Measurements from ENCODE around the gene IL21R.

Gene IL21R

DNA sequence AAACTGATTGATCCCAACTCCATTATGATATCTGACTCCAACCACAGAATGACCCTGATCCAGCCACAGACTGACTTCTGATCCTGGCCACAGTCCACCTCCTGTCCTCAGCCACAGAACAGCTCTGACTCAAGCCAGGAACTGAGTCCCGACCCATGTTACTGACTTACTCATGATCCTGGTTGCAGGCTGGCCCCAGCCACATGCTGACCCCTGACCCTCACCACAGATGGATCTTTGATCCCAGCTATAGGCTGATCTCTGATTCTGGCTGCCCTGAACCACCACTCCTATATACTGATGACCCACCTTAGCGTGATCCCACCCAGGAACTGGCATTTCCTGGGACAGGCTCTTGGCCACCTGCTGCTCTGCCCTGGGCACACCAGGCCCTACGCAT, 32.2 kb upstream of the IL21R start:
- DNase-seq (ENCODE audit: extremely low read depth, insufficient read length): no peak
- Histone ChIP-seq H3K4me3 (replicated peaks; ENCODE audit: low read depth, low read length) (no peak overlapping the region), H3K36me3 (ENCODE audit: control insufficient read depth, insufficient read depth, low read length) (no peaks in the 10 kb centered on the region), H3K27me3 (replicated peaks; ENCODE audit: control insufficient read depth, insufficient read depth, low read length) (no peaks in the 10 kb centered on the region)
- TF ChIP-seq, protein P1, sequence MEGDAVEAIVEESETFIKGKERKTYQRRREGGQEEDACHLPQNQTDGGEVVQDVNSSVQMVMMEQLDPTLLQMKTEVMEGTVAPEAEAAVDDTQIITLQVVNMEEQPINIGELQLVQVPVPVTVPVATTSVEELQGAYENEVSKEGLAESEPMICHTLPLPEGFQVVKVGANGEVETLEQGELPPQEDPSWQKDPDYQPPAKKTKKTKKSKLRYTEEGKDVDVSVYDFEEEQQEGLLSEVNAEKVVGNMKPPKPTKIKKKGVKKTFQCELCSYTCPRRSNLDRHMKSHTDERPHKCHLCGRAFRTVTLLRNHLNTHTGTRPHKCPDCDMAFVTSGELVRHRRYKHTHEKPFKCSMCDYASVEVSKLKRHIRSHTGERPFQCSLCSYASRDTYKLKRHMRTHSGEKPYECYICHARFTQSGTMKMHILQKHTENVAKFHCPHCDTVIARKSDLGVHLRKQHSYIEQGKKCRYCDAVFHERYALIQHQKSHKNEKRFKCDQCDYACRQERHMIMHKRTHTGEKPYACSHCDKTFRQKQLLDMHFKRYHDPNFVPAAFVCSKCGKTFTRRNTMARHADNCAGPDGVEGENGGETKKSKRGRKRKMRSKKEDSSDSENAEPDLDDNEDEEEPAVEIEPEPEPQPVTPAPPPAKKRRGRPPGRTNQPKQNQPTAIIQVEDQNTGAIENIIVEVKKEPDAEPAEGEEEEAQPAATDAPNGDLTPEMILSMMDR (IDR thresholded peaks at IDR 0.05; ENCODE audit: insufficient read depth, low read length, poor library complexity, severe bottlenecking): no peak

DNA sequence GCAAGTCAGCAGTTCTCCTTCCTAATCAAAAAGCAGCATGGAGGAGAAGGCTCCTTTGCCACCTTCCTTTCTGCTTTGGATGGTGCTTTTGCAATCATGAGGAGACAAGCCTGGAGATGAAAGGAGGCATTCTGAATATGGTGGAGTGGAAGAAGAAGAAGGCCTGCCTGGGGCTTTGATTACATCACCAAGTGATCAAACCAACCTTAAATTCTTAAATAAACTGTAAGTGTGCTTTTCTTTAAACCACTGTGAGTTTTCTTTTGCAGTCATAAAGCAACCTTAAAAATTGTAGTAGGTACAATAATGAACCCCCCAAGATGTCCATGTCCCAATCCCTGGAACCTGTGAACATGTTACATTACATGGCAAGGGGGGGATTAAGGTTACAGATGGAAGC, 31.7 kb upstream of the IL21R start:
- TF ChIP-seq, protein P1 (IDR thresholded peaks at IDR 0.05; ENCODE audit: insufficient read depth, low read length, poor library complexity, severe bottlenecking): no peak
- Histone ChIP-seq H3K4me3 (replicated peaks; ENCODE audit: low read depth, low read length) (no peak overlapping the region), H3K27me3 (replicated peaks; ENCODE audit: control insufficient read depth, insufficient read depth, low read length) (no peaks in the 10 kb centered on the region), H3K36me3 (ENCODE audit: control insufficient read depth, insufficient read depth, low read length) (no peaks in the 10 kb centered on the region)
- no peak for DNase-seq (ENCODE audit: extremely low read depth, insufficient read length)

- Histone ChIP-seq H3K27me3 (replicated peaks; ENCODE audit: control insufficient read depth, insufficient read depth, low read length) (no peaks in the 10 kb centered on the region), H3K36me3 (ENCODE audit: control insufficient read depth, insufficient read depth, low read length) (no peaks in the 10 kb centered on the region), H3K4me3 (replicated peaks; ENCODE audit: low read depth, low read length) (no peak overlapping the region)
- TF ChIP-seq, protein P1 (IDR thresholded peaks at IDR 0.05; ENCODE audit: insufficient read depth, low read length, poor library complexity, severe bottlenecking): no peak
- no peak for DNase-seq (ENCODE audit: extremely low read depth, insufficient read length)
Observed at GRCh38 chr16:27373312-27373711, 28.7 kb upstream of the IL21R start.

DNA sequence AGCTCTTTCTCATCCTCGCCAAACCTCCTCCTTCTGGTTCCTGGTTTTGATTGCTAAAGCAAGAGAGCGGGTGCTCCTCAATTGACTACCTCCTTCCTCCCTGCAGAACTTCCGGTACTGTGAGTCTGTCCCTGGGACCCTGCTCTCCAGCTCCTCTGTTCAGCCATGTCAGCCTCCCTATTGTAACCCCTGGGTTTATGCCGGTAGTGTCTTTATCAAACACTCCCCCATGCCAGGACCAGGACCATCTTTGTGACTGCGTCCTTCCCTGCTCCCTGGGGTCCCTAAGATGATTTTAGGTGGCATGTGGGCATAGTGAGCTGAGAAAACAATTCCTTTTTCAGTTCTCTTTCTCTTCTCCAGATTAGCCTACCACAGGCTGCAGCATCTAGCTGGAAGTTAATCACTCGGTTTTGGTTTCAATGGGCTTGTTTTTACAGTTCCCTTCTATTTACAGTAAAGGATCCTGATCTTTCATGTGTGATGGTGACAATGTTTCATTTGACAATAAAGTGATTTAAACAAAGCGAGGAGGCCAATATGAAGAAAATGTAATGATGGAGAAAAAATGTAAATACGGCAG, 27.7 kb upstream of the IL21R start:
- Histone ChIP-seq H3K27me3 (replicated peaks; ENCODE audit: control insufficient read depth, insufficient read depth, low read length) (no peaks in the 10 kb centered on the region), H3K36me3 (ENCODE audit: control insufficient read depth, insufficient read depth, low read length) (no peaks in the 10 kb centered on the region), H3K4me3 (replicated peaks; ENCODE audit: low read depth, low read length) (peak overlapping the region; percentile 55)
- TF ChIP-seq, protein P1 (IDR thresholded peaks at IDR 0.05; ENCODE audit: insufficient read depth, low read length, poor library complexity, severe bottlenecking): no peak
- peak; percentile 71 for DNase-seq (ENCODE audit: extremely low read depth, insufficient read length)

DNA sequence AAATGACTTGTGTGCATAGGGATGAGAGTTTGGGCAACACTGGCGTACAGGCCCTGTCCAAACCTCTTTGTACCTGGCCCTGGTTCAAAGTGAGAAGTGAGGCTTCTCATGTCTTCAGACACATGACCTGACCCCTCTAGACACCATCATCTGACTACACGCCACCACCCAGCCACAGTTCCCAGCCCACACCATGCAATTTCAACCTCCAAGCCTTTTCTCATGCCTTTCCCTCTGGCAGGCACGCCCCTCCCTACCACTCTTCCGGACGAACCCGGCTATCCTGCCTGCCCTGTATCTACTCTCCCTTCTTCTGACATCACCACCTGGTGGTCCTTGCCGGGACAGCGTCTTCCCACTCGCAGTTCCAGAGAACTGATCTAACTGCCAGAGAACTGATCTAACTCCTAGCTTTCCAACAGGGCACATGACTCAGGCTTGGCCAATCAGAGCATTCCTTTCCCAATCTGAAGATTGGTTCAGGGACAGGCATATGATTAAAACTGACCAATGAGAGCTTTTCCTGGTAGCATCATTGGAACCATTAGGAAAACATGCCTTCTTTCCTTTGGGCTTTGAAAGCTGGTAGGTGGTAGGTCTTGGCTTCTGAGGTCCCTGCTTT, 27.1 kb upstream of the IL21R start:
- DNase-seq (ENCODE audit: extremely low read depth, insufficient read length): peak; percentile 76
- TF ChIP-seq, protein P1 (IDR thresholded peaks at IDR 0.05; ENCODE audit: insufficient read depth, low read length, poor library complexity, severe bottlenecking): peak; percentile 45
- peak overlapping the region; percentile 55 for H3K4me3 ChIP-seq (replicated peaks; ENCODE audit: low read depth, low read length)

More for the DNA sequence above, 27.1 kb upstream of the IL21R start:
- Histone ChIP-seq H3K27me3 (replicated peaks; ENCODE audit: control insufficient read depth, insufficient read depth, low read length) (no peaks in the 10 kb centered on the region), H3K36me3 (ENCODE audit: control insufficient read depth, insufficient read depth, low read length) (no peaks in the 10 kb centered on the region)
